Subcutaneous adipose tissue (tissue), 4 donors: ENCODE measurements around the gene SPRY1. TPM values are rescaled to one million over a fixed set of nuclear protein-coding genes. Genes with fewer than 3 reads are reported as not detected.

Experiments
- total RNA-seq, 4 donors: library from RNA; depleted of rRNA; stranded (reverse); fragments of >200 nt; gene quantifications; one replicate each; pipeline ENCODE4 v1.1.0, GENCODE V29; 2016
- TF ChIP-seq, protein P1 (sequence below): fragments of 450-650 bp; IDR thresholded peaks from one replicate; pipeline ENCODE4 v1.5.1; 2016; ENCODE audit warnings: low read depth, mild to moderate bottlenecking, control low read depth, antibody characterized with exemption, moderate library complexity

The SPRY1 gene, protein sequence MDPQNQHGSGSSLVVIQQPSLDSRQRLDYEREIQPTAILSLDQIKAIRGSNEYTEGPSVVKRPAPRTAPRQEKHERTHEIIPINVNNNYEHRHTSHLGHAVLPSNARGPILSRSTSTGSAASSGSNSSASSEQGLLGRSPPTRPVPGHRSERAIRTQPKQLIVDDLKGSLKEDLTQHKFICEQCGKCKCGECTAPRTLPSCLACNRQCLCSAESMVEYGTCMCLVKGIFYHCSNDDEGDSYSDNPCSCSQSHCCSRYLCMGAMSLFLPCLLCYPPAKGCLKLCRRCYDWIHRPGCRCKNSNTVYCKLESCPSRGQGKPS
- 100 to 1,000 TPM; 139 to 350 (median 162) TPM for total RNA-seq

- TF ChIP-seq, protein P1, sequence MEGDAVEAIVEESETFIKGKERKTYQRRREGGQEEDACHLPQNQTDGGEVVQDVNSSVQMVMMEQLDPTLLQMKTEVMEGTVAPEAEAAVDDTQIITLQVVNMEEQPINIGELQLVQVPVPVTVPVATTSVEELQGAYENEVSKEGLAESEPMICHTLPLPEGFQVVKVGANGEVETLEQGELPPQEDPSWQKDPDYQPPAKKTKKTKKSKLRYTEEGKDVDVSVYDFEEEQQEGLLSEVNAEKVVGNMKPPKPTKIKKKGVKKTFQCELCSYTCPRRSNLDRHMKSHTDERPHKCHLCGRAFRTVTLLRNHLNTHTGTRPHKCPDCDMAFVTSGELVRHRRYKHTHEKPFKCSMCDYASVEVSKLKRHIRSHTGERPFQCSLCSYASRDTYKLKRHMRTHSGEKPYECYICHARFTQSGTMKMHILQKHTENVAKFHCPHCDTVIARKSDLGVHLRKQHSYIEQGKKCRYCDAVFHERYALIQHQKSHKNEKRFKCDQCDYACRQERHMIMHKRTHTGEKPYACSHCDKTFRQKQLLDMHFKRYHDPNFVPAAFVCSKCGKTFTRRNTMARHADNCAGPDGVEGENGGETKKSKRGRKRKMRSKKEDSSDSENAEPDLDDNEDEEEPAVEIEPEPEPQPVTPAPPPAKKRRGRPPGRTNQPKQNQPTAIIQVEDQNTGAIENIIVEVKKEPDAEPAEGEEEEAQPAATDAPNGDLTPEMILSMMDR: no peak
These were observed at the start of gene SPRY1 for GRCh38 chr4:123396307-123397143. TSS of gene SPRY1 (plus strand) at chr4:123396795. CDS start at chr4:123401592, 4,797 bp downstream.

DNA sequence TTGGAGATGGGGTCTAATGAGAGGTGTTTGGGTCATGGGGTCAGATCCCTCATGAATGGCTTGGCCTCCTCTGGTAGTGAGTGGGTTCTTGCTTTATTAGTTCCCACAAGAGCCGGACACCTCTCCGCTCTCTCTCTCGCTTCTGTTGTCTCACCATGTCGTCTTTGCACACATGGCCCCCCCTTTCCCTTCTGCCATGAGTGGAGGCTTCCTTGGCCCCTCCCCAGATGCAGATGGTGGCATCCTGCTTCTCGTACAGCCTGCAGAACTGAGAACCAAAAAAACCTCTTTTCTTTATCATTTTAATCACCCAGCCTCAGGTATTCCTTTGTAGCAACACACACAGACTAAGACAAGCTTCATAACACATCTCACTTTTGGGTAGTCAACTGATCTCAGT lies 49.6 kb upstream of the SPRY1 start:
- TF ChIP-seq, protein P1: no peak

DNA sequence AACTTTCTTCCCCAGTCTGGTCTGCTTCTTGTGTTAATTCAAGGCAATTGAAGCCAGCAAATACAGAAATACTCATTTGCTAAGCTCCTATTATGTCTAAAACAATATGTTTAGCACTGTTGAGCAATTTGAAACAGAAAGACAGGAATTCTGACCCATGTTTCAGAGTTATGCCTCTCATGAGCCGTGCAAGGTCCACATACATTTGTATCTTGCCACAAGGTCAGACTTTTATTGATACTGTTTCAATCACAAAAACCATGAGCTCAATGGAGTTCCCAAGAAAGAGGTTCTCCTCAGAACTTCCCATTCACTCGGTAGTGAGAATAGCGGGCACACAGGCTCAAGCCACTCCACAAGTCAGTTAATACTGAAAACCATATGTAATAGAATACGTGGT lies 47.6 kb upstream of the SPRY1 start:
- TF ChIP-seq, protein P1: no peak

GRCh38 chr4:123349421-123350190 lies 47.0 kb upstream of the SPRY1 start:
- TF ChIP-seq, protein P1: no peak

DNA sequence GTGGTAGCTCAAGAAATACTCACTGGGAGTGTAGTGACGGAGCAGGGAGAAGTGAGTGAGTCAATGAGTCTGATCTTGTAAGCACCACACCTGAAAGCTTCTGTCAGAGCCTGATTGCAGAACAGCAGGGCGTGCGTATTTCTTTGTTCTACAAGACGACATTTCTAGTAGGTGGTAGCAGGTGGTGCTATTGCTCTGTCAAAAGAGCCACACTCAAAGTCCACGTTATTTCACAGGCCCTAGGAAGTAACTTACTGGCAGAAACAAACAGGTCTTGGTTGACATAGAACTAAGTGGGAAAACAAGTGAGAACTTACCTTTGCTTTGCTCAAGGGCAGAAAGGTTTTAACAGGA lies 46.4 kb upstream of the SPRY1 start:
- TF ChIP-seq, protein P1: no peak

GRCh38 chr4:123350726-123351125 lies 45.9 kb upstream of the SPRY1 start:
- TF ChIP-seq, protein P1: no peak

DNA sequence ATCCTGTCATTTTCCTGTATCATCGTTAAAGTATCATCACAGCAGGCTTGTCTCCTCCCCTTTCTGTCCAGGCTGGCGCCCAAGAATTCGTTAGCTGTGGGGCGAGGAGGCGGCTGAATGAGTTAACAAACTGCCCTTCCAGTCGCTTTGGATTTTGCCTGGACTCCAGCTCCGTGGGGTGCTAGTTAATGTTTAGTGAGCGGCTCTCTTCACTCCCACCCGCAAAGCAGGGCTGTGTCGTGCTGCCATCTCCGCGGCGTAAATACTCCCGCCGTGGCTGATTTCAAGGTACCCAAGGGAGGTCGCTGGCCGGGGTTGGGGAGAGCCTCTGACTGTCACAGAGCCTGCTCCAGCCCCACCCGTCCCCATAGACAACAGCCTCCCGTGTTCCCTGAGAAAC lies 44.9 kb upstream of the SPRY1 start:
- TF ChIP-seq, protein P1: no peak
